Activated B cell treated with CpG ODN at 0.5 μM for 24 hours (primary cell): Measurements from ENCODE around the gene MYCBP. TPM values are rescaled to one million over a fixed set of nuclear protein-coding genes. Genes with fewer than 3 reads are reported as not detected.

ENCODE experiments used
- ATAC-seq: fragments of 200-7000 bp; cut with Tn5 transposase; one replicate; pipeline ENCODE4 v1.10.0; 2021; ENCODE audit warnings: low read depth, mild to moderate bottlenecking, moderate library complexity
- CTCF ChIA-PET: fragments of 350-600 bp; sonication (Branson Sonifier 250); formaldehyde crosslinking; loops from one replicate; lab custom pipeline; 2021; ENCODE audit warnings: antibody characterized with exemption; lab: Charles Lee
- POLR2A ChIA-PET: fragments of 350-600 bp; sonication (Branson Sonifier 250); formaldehyde crosslinking; loops from one replicate; lab custom pipeline; 2021; ENCODE audit warnings: antibody characterized with exemption; lab: Charles Lee
- DNase-seq: peaks from one replicate; pipeline ENCODE4 v3.0.0; 2022
- H3K27ac Mint-ChIP-seq: one replicate; pipeline ENCODE4 v1.8.0; 2020; ENCODE audit warnings: mixed read lengths
- H3K27me3 Mint-ChIP-seq: one replicate; pipeline ENCODE4 v1.8.0; 2021; ENCODE audit warnings: mixed read lengths
- H3K36me3 Mint-ChIP-seq: one replicate; pipeline ENCODE4 v1.8.0; 2021; ENCODE audit warnings: low read depth, mixed read lengths
- H3K4me1 Mint-ChIP-seq: one replicate; pipeline ENCODE4 v1.8.0; 2021; ENCODE audit warnings: mixed read lengths
- H3K4me3 Mint-ChIP-seq: one replicate; pipeline ENCODE4 v1.8.0; 2020; ENCODE audit warnings: mild to moderate bottlenecking, mixed read lengths
- H3K9me3 Mint-ChIP-seq: one replicate; pipeline ENCODE4 v1.8.0; 2020; ENCODE audit warnings: mixed read lengths
- CTCF ChIP-seq: fragments of 200-600 bp; IDR thresholded peaks from one replicate; pipeline ENCODE4 v1.8.0; 2022; ENCODE audit warnings: antibody characterized with exemption, mild to moderate bottlenecking
- intact Hi-C: fragments of 100-400 bp; cut with micrococcal nuclease; formaldehyde crosslinking; loops from one replicate; pipeline ENCODE4 v1.15.1; 2024
- total RNA-seq: library from RNA; stranded (reverse); gene quantifications from 2 replicates; pipeline ENCODE4 v1.2.3, GENCODE V29; 2022

Gene MYCBP
- total RNA-seq, 1 donor from 2014 or later = 18.6 TPM

- ATAC-seq = no peak
- peaks cover 67% of the 10 kb centered on the region for H3K27me3 Mint-ChIP-seq
- DNase-seq = no peak
- H3K36me3 Mint-ChIP-seq = no peaks in the 10 kb centered on the region
- peaks cover 21% of the 10 kb centered on the region for H3K4me1 Mint-ChIP-seq
- ChIA-PET CTCF (interaction anchor here (1.1 kb wide), 1 partner anchor 18 kb away, joined by 3 read pairs; no protein-coding TSS in a partner anchor), POLR2A (interaction anchor here (0.6 kb wide), 1 partner anchor 149 kb away, joined by 3 read pairs; no protein-coding TSS in a partner anchor)
- no peak overlapping the region for H3K27ac Mint-ChIP-seq
- no peaks in the 10 kb centered on the region for H3K9me3 Mint-ChIP-seq
- TF ChIP-seq CTCF = no peak
- no peak overlapping the region for H3K4me3 Mint-ChIP-seq
- intact Hi-C loops = loop anchor here (5.0 kb wide), 2 partner anchors 210 to 775 kb away; no protein-coding TSS in a partner anchor
These were observed 55.6 kb downstream of the MYCBP start for GRCh38 chr1:38817267-38818174.

GRCh38 chr1:38815903-38816627 lies 57.1 kb downstream of the MYCBP start:
- peak overlapping the region; percentile 15 for H3K4me3 Mint-ChIP-seq
- H3K27me3 Mint-ChIP-seq = peaks cover 69% of the 10 kb centered on the region
- H3K9me3 Mint-ChIP-seq = no peaks in the 10 kb centered on the region
- ChIA-PET POLR2A (no interaction called here), CTCF (interaction anchor here (1.1 kb wide), 2 partner anchors 19 to 686 kb away, joined by 3 read pairs; no protein-coding TSS in a partner anchor)
- peaks cover 21% of the 10 kb centered on the region for H3K4me1 Mint-ChIP-seq
- intact Hi-C loops = loop anchor here (1.0 to 5.0 kb wide), 3 partner anchors 209 to 788 kb away; no protein-coding TSS in a partner anchor
- TF ChIP-seq CTCF = no peak
- no peak overlapping the region for H3K27ac Mint-ChIP-seq
- DNase-seq (no peak), ATAC-seq (peak; percentile 28)
- H3K36me3 Mint-ChIP-seq = no peaks in the 10 kb centered on the region

GRCh38 chr1:38814984-38815464 lies 58.1 kb downstream of the MYCBP start:
- no peaks in the 10 kb centered on the region for H3K9me3 Mint-ChIP-seq
- H3K27ac Mint-ChIP-seq = no peak overlapping the region
- H3K27me3 Mint-ChIP-seq = peaks cover 63% of the 10 kb centered on the region
- ChIA-PET POLR2A (no interaction called here), CTCF (no interaction called here)
- peaks cover 21% of the 10 kb centered on the region for H3K4me1 Mint-ChIP-seq
- no peaks in the 10 kb centered on the region for H3K36me3 Mint-ChIP-seq
- intact Hi-C loops = loop anchor here (5.0 kb wide), 2 partner anchors 208 to 773 kb away; no protein-coding TSS in a partner anchor
- no peak overlapping the region for H3K4me3 Mint-ChIP-seq
- no peak for TF ChIP-seq CTCF
- DNase-seq (no peak), ATAC-seq (no peak)

- ChIA-PET POLR2A (no interaction called here), CTCF (no interaction called here)
- intact Hi-C loops = no loop called here
- H3K36me3 Mint-ChIP-seq = no peaks in the 10 kb centered on the region
- H3K27ac Mint-ChIP-seq = no peak overlapping the region
- H3K4me1 Mint-ChIP-seq = peaks cover 21% of the 10 kb centered on the region
- TF ChIP-seq CTCF = no peak
- H3K4me3 Mint-ChIP-seq = no peak overlapping the region
- DNase-seq (no peak), ATAC-seq (no peak)
- H3K27me3 Mint-ChIP-seq = peaks cover 59% of the 10 kb centered on the region
- H3K9me3 Mint-ChIP-seq = no peaks in the 10 kb centered on the region
These were observed 58.6 kb downstream of the MYCBP start for GRCh38 chr1:38814444-38814983.
